Coronary artery (tissue), 2 donors: ENCODE data around the gene HAPLN3.

ENCODE experiments used
- DNase-seq: peaks from one replicate; pipeline ENCODE4 v3.0.0-alpha.2; 2017; ENCODE audit warnings: low spot score
- H3K27ac ChIP-seq, 2 donors: fragments of 200-600 bp; sonication (generic); one replicate each; pipeline ENCODE4 v1.5.1; 2016 to 2019
- H3K4me3 ChIP-seq: fragments of 200-600 bp; sonication (generic); 2 replicates; pipeline ENCODE4 v1.5.1; 2016; ENCODE audit warnings: mild to moderate bottlenecking, moderate library complexity
- CTCF ChIP-seq: fragments of 200-600 bp; sonication (generic); IDR thresholded peaks from one replicate; pipeline ENCODE4 v1.5.1; 2019; ENCODE audit warnings: antibody characterized with exemption

The HAPLN3 gene

GRCh38 chr15:88898736-88899135 is 3.4 kb upstream of the HAPLN3 start:
- Histone ChIP-seq H3K4me3 (no peak overlapping the region), H3K27ac (peak overlapping the region; percentile 72 to 90)
- DNase-seq: no peak
- no peak for TF ChIP-seq CTCF

DNA sequence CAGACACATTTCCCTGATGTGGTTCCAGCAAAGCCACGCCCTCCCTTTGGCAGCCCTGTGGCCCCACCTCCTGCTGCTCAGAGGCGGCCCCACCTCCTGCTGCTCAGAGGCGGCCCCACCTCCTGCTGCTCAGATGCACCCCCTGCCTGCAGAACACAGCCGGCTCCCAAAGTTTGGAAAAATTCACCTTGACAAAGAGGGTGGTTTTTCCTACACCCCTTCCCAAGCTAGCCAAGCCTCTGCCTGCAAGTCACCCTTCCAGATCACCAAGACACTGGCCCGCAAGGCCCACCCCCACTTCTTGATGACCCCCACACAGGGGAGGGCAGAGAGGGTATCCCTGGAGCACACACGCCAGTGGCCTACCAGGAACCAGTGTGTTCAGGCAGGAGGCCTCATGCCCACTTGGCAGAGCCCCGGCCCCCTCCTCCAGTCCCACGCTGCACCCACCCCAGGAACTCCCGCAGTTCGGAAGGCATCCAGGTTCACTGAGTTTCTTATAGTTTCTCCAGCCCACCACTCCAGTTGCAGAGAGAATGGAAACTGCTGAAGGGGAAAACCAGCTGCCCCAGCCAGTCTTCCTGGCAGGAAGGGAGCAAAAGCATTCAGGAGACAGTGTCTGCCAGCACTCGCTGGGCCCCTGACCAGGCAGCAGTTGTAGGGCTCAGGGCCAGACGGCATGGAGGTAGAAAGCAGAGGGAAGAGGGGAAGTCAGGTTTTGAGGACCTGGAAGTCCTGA is 2.3 kb upstream of the HAPLN3 start:
- H3K4me3 ChIP-seq: peak overlapping the region; percentile 29
- DNase-seq: peak; percentile 91
- TF ChIP-seq CTCF: peak; percentile 56
- peak overlapping the region; percentile 46 to 92 for H3K27ac ChIP-seq

- DNase-seq: no peak
- Histone ChIP-seq H3K4me3 (peak overlapping the region; percentile 2), H3K27ac (peak overlapping the region; percentile 46 to 92)
- no peak for TF ChIP-seq CTCF
Measured at GRCh38 chr15:88897142-88897455, 1.8 kb upstream of the HAPLN3 start.

DNA sequence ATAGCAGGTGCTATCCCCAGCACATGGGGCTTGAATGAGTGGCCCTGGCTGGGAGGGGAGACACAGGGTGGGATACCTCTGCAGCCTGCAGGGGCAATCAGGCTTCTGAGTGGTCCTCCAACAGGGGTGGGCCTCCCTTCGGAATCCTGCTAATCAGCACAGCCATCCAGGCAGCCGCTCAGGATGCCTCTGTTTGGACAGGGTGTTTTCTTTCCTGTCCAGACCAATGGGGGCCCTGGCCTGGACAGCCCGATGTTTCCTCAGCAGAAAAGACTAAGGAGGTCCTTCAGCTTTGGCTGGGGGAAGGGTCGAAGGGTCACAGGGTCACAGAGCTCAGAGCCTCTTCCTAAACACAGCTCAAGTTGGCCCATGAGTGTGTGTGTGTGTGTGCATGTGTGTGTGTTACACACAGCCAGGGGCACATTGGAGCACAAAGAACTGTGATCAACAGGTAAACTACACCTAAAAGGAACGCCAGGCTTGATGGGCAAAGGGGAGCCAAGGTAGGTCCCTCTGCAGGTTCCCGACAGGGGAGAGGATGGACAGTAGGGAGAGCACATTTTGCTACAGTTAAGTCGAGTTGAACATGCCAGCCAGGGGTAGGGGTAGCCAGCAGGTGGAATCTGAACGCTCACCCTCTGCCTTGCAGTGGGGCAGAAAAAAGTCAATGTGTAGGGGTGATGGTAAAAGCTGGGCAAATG is 1.1 kb upstream of the HAPLN3 start:
- peak overlapping the region; percentile 46 to 92 for H3K27ac ChIP-seq
- DNase-seq: no peak
- no peak for TF ChIP-seq CTCF
- H3K4me3 ChIP-seq: peak overlapping the region; percentile 2

DNA sequence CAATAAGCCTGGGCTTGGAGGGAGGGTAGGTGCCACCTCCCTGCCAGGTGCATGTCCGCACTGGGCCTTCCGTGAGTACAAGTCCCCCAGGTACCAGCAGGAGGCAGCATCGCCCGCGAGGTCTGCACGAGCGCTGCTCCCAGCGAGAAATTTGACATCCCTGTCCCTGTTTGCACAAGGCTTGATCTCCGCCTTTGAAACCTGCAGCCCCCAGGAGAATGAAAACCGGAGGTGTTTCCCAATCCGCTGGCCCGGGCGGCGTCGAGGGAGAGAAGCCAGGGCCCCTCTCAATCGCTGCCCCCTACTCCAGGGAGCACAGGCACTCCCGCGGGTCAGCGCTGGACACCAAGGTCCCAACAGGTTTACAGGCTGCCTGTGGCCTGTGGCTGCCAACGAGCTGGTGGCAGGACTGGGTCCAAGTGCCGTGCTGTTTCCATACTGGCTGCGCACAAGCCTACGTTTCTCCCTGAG is 961 bp downstream of the HAPLN3 start:
- Histone ChIP-seq H3K27ac (peak overlapping the region; percentile 51 to 78), H3K4me3 (peak overlapping the region; percentile 80)
- TF ChIP-seq CTCF: peak; percentile 66
- no peak for DNase-seq

DNA sequence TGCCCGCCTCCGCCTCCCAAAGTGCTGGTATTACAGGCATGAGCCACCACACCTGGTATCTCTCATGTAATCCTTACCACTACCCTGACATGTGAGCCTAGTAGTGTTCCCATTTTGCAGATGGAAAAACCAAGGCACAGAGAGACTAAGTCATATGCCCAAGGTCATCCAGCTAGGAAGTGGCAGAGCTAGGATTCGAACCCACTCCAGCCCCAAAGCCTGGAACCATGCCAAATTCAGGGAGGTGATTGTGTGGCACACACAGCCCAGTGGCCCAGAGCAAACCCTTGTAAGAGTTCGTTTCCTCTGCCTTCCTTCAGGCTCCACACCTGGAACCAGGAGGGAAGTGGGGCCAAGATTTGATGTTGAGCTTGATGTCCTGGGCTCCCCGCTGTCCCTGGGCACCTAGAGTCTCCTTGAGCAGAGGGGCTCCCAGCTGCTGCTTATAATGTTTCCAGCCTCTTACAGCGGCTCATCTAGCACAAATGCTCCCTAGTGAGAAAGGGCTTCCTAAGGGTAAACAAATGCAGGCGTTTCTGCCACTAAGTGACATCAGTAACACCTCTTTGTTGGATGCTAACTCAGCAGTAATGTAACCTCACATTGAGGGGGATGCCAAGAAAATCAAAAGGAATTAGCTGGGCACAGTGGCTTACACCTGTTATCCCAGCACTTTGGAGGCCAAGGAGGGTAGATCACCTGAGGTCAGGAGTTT is 3.6 kb downstream of the HAPLN3 start:
- Histone ChIP-seq H3K27ac (no peak overlapping the region), H3K4me3 (no peak overlapping the region)
- TF ChIP-seq CTCF: no peak
- DNase-seq: no peak
